Measurements from ENCODE around the gene LASP1NB.
"Not testable (repeated sequence)": the region's sequence is repeated elsewhere in the genome, so short reads cannot be mapped to it uniquely, and the experiment has no call there.

Gene LASP1NB

GRCh38 chr17:38970128-38970527, 44.7 kb downstream of the LASP1NB start:
- DNase-seq = peak; percentile 11

DNA sequence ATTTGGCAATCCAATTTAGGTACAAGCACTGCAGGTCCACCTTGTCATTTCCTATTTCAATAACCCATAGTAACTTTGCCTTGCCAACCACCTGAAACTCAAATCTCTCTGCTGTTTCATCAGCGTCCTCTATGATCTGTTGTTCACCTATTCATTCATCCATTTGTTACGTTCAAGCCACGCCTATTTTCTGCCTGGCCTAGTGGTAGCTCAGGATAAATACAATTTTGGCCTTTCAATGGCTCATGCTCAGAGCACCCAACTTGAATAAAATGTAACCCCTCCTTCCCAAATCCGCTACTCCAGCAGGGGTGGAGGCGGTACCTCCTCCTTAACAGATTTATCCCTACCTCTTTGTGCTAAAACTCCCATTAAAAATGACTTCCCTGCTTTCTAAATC, 45.4 kb downstream of the LASP1NB start:
- DNase-seq = peak; percentile 29

DNA sequence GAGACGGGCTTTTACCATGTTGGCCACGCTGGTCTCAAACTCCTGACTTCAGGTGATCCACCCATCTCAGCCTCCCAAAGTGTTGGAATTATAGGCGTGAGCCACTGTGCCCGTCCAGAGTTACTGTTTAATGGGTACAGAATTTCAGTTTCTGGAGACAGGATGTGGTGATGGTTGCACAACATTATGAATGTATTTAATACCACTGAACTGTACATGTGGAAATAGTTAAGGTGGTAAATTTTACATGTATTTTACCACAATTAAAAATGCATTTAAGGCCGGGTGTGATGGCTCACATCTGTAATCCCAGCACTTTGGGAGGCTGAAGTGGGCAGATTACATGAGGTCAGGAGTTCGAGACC, 50.8 kb downstream of the LASP1NB start:
- not testable (repeated sequence) for DNase-seq

DNA sequence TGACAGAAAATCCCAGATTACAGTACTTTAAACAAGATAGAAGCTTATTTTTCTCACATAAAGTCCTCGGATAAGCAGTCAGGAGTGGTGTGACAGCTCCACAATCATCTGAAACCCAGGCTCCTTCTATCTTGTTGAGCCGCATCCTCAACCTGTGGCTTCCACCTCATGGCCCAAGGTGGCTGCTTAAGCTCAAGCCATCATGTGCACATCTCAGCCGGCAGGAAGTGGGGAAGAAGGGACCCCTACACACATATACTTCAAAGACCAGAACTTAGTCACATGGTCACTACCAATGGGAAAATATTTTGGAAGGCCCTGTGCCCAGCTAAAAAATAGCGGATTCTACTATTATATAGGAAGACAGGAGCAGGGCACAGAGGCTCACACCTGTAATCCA, 52.8 kb downstream of the LASP1NB start:
- no peak for DNase-seq
